Peyer's patch (tissue), 4 donors: ENCODE measurements around the gene MAPK10. TPM values are rescaled to one million over a fixed set of nuclear protein-coding genes. Genes with fewer than 3 reads are reported as not detected.

ENCODE experiments used
- DNase-seq, 3 donors: peaks; one replicate each; pipeline ENCODE4 v3.0.0-alpha.2; 2017 to 2019
- H3K27ac ChIP-seq, 4 donors: fragments of 200-600 bp; sonication (generic); one replicate each; pipeline ENCODE4 v1.5.1; 2016 to 2019
- H3K27me3 ChIP-seq, 2 donors: fragments of 200-600 bp; sonication (generic); one replicate each; pipeline ENCODE4 v1.5.1; 2019
- H3K36me3 ChIP-seq, 3 donors: fragments of 200-600 bp; sonication (generic); one replicate each; pipeline ENCODE4 v1.5.1; 2016 to 2019
- H3K4me1 ChIP-seq, 4 donors: fragments of 200-600 bp; sonication (generic); one replicate each; pipeline ENCODE4 v1.5.1; 2016 to 2019
- H3K4me3 ChIP-seq, 4 donors: fragments of 200-600 bp; sonication (generic); 1 replicate in 3 of 4; 2 replicates in 1 of 4; pipeline ENCODE4 v1.5.1; 2016 to 2019; ENCODE audit warnings: mild to moderate bottlenecking in 1 of 4
- H3K9me3 ChIP-seq, 4 donors: fragments of 200-600 bp; sonication (generic); one replicate each; pipeline ENCODE4 v1.5.1; 2016 to 2019; ENCODE audit warnings: mild to moderate bottlenecking in 1 of 4
- POLR2A ChIP-seq, 2 donors: fragments of 450-650 bp; IDR thresholded peaks; one replicate each; pipeline ENCODE4 v1.5.1; 2017; ENCODE audit warnings: antibody characterized with exemption in 2 of 2, mild to moderate bottlenecking in 2 of 2, moderate library complexity in 2 of 2
- total RNA-seq, 4 donors: library from RNA; depleted of rRNA; stranded (reverse); fragments of >200 nt; gene quantifications; one replicate each; pipeline ENCODE4 v1.1.0, GENCODE V29; 2016
- TF ChIP-seq, protein P1 (sequence below), 6 experiments: fragments of 450-650 bp in 4 of 6; fragments of 200-600 bp in 2 of 6; sonication (generic) in 1 of 6; IDR thresholded peaks; one replicate each; pipeline ENCODE4 v1.5.1; 2017 to 2019; ENCODE audit warnings: antibody characterized with exemption in 6 of 6, mild to moderate bottlenecking in 3 of 6, moderate library complexity in 1 of 6

Gene MAPK10
- total RNA-seq, 4 donors from 2014 or later: 1.8 to 35.5 (median 7.3) TPM

DNA sequence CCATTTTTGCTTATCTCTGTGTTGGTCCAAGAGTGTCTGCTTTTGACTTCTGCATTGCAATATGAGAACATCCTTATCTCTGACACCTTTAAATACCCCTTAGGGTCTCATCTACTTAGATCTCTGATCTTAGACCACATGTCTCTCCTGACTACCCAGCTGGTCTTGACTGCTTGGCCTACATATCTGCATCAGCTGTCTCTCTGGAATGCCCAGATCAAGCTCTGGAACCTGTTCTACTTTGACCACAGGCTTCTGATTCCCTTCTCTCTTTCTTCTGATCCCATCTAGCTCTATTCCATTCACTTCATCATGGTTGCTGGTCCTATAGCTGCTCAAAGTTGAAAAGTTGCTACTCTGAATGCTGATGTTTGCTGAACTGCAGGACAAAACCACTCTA lies 301.2 kb downstream of the MAPK10 start:
- no peak overlapping the region for H3K27ac ChIP-seq
- no peaks in the 10 kb centered on the region for H3K9me3 ChIP-seq
- no peak overlapping the region for H3K4me3 ChIP-seq
- no peak for DNase-seq
- TF ChIP-seq POLR2A (IDR thresholded peaks at IDR 0.05): no peak
- TF ChIP-seq, protein P1, sequence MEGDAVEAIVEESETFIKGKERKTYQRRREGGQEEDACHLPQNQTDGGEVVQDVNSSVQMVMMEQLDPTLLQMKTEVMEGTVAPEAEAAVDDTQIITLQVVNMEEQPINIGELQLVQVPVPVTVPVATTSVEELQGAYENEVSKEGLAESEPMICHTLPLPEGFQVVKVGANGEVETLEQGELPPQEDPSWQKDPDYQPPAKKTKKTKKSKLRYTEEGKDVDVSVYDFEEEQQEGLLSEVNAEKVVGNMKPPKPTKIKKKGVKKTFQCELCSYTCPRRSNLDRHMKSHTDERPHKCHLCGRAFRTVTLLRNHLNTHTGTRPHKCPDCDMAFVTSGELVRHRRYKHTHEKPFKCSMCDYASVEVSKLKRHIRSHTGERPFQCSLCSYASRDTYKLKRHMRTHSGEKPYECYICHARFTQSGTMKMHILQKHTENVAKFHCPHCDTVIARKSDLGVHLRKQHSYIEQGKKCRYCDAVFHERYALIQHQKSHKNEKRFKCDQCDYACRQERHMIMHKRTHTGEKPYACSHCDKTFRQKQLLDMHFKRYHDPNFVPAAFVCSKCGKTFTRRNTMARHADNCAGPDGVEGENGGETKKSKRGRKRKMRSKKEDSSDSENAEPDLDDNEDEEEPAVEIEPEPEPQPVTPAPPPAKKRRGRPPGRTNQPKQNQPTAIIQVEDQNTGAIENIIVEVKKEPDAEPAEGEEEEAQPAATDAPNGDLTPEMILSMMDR (IDR thresholded peaks at IDR 0.05): no peak
- H3K36me3 ChIP-seq: no peaks in the 10 kb centered on the region
- H3K27me3 ChIP-seq: no peaks in the 10 kb centered on the region
- H3K4me1 ChIP-seq: no peaks in the 10 kb centered on the region

DNA sequence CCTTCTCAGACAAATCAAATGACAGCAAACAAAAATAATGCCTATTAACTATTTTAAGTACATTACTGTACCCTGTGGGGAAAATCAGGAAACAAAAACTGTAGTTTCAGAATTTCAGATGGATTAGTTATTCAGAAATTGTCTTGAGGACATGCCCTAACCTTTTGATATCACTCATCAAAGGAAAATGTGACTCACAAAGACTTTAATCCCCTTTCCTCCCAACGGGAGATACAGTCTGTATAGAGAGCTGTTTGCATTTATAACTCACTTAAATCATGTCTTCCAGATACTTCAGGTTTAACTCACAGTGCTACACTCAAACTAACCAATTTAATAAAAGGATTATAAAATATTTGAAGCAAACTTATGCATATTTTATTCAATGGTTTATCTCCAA lies 304.0 kb downstream of the MAPK10 start:
- H3K9me3 ChIP-seq: no peaks in the 10 kb centered on the region
- H3K27me3 ChIP-seq: no peaks in the 10 kb centered on the region
- no peak overlapping the region for H3K4me3 ChIP-seq
- no peak overlapping the region for H3K27ac ChIP-seq
- TF ChIP-seq POLR2A (IDR thresholded peaks at IDR 0.05): no peak
- TF ChIP-seq, protein P1 (IDR thresholded peaks at IDR 0.05): no peak
- H3K36me3 ChIP-seq: no peaks in the 10 kb centered on the region
- no peaks in the 10 kb centered on the region for H3K4me1 ChIP-seq
- DNase-seq: no peak

DNA sequence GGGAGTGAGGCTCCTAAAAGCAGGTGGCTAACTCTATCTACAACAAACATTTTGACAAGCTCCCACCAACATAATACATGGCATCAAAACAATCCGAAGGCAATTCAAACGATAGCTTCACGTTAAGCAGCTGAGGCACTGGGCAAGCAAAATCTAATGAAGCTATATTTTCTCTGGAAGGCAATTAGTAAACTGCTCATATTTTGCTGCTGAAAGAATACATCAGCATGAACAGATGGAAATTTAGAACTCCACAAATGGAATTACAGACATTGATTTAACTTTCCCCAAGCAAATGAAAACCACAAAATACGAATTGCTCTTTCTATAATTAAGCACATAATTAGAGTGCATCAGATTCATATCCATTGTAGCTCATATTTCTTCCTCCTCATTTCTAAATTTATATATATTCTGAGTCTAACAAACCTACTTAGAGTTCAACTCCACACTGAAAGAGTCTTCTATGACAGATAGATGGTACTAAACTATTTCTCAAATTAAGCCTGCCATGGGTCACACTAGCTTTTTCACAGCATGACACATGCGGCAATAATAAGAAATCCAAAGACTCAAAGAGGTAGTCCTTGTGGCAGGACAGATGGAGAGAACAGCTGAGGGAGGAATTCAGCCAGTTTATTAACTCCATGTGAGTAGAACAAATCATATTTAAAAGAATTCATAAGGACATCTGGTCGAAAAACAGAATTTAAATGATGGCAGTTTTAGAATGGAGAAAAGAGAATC lies 305.4 kb downstream of the MAPK10 start:
- no peak overlapping the region for H3K27ac ChIP-seq
- no peaks in the 10 kb centered on the region for H3K36me3 ChIP-seq
- H3K4me1 ChIP-seq: no peaks in the 10 kb centered on the region
- H3K4me3 ChIP-seq: no peak overlapping the region
- DNase-seq: no peak
- H3K27me3 ChIP-seq: no peaks in the 10 kb centered on the region
- no peak for TF ChIP-seq POLR2A (IDR thresholded peaks at IDR 0.05)
- TF ChIP-seq, protein P1 (IDR thresholded peaks at IDR 0.05): no peak
- H3K9me3 ChIP-seq: no peaks in the 10 kb centered on the region

DNA sequence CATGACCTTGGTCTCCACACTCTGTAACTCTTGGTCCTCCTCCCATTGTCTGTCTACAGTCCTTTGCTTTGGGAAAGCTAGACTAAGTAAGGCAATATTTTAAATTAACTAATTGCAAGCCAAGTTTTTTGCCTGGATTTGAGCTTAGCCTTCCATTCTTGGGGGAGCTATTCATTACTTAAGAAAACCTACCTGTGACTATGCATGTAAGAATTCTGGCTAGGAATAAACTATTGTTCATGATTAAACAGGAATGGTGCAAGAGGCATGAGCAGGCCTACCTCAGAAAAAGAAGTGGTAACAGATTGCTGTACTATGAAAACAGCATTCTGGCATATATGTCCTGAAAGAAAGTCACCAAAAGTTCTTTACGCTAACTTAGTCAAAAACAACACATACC lies 309.4 kb downstream of the MAPK10 start:
- H3K27me3 ChIP-seq: no peaks in the 10 kb centered on the region
- TF ChIP-seq, protein P1 (IDR thresholded peaks at IDR 0.05): no peak
- H3K27ac ChIP-seq: no peak overlapping the region
- H3K9me3 ChIP-seq: no peaks in the 10 kb centered on the region
- no peaks in the 10 kb centered on the region for H3K36me3 ChIP-seq
- no peak overlapping the region for H3K4me3 ChIP-seq
- H3K4me1 ChIP-seq: no peaks in the 10 kb centered on the region
- no peak for DNase-seq

DNA sequence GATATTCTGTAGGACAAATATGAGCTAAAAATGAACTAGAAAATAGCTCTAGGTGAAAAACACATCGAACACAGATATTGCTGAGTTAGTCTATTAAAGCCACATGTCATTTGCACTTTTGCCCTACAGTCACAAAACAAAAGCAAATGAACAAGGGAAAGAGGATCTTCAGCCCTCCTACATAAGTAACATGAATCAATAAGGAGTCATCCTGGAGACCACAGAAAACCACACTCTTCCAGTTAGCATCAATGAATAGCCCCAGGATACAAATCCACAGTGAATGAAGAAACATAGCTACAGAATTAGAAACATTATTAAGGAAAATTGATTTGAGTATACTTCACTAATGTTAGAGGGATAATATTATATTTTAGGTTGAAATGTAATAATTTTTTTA lies 311.4 kb downstream of the MAPK10 start:
- DNase-seq: no peak
- Histone ChIP-seq H3K36me3 (no peaks in the 10 kb centered on the region), H3K4me3 (no peak overlapping the region), H3K27me3 (no peaks in the 10 kb centered on the region), H3K4me1 (no peaks in the 10 kb centered on the region), H3K9me3 (no peaks in the 10 kb centered on the region), H3K27ac (no peak overlapping the region)
- TF ChIP-seq POLR2A (IDR thresholded peaks at IDR 0.05): no peak

DNA sequence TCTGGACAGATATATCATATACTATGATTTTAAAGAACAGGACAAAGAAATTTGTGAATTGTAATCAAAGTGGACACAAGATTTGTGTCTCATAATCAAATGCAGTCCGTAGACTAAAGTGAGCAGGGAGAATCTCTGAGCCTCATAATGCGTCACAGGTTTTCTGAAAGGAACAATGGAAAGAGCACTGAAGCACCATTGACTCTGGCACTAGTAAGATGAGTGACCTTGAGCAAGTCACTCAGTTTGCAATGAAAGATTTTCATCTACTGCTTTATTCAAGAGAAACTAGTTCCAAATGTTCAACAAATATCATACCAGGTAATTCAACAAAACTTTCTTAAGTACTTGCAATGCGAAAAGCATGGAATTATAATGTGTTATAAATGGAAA lies 315.3 kb downstream of the MAPK10 start:
- Histone ChIP-seq H3K36me3 (no peaks in the 10 kb centered on the region), H3K27ac (no peak overlapping the region), H3K27me3 (no peaks in the 10 kb centered on the region), H3K4me3 (no peak overlapping the region), H3K9me3 (no peaks in the 10 kb centered on the region), H3K4me1 (no peaks in the 10 kb centered on the region)
- TF ChIP-seq, protein P1 (IDR thresholded peaks at IDR 0.05): no peak
- no peak for TF ChIP-seq POLR2A (IDR thresholded peaks at IDR 0.05)
- DNase-seq: no peak
